ENCODE measurements around the gene CPNE7.
"Not testable (repeated sequence)": the region's sequence is repeated elsewhere in the genome, so short reads cannot be mapped to it uniquely, and the experiment has no call there.

Gene CPNE7

GRCh38 chr16:89583895-89584644 lies 8.5 kb downstream of the CPNE7 start:
- DNase-seq (ENCODE audit: low spot score) = no peak

GRCh38 chr16:89584768-89585549 lies 9.4 kb downstream of the CPNE7 start:
- no peak for DNase-seq (ENCODE audit: low spot score)

- DNase-seq (ENCODE audit: low spot score) = no peak
Observed at GRCh38 chr16:89586218-89586617, 10.7 kb downstream of the CPNE7 start.

GRCh38 chr16:89586853-89587252 lies 11.3 kb downstream of the CPNE7 start:
- peak; percentile 12 for DNase-seq (ENCODE audit: low spot score)

- not testable (repeated sequence) for DNase-seq (ENCODE audit: low spot score)
Observed at GRCh38 chr16:89587676-89588075, 12.1 kb downstream of the CPNE7 start.

- DNase-seq (ENCODE audit: low spot score) = no peak
Observed at GRCh38 chr16:89588413-89589109, 13.0 kb downstream of the CPNE7 start.

GRCh38 chr16:89589241-89589926 lies 13.8 kb downstream of the CPNE7 start:
- no peak for DNase-seq (ENCODE audit: low spot score)

GRCh38 chr16:89593841-89594240 lies 18.3 kb downstream of the CPNE7 start:
- no peak for DNase-seq (ENCODE audit: low spot score)

- DNase-seq (ENCODE audit: low spot score) = no peak
Observed at GRCh38 chr16:89595330-89596060, 19.9 kb downstream of the CPNE7 start.

GRCh38 chr16:89596061-89596689 lies 20.6 kb downstream of the CPNE7 start:
- no peak for DNase-seq (ENCODE audit: low spot score)

GRCh38 chr16:89596957-89597649 lies 21.5 kb downstream of the CPNE7 start:
- DNase-seq (ENCODE audit: low spot score) = no peak

GRCh38 chr16:89598199-89598598 lies 22.6 kb downstream of the CPNE7 start:
- DNase-seq (ENCODE audit: low spot score) = no peak

GRCh38 chr16:89599451-89599858 lies 23.9 kb downstream of the CPNE7 start:
- DNase-seq (ENCODE audit: low spot score) = no peak

GRCh38 chr16:89599902-89600301 lies 24.3 kb downstream of the CPNE7 start:
- DNase-seq (ENCODE audit: low spot score) = no peak

GRCh38 chr16:89600427-89600826 lies 24.9 kb downstream of the CPNE7 start:
- no peak for DNase-seq (ENCODE audit: low spot score)

GRCh38 chr16:89600956-89601355 lies 25.4 kb downstream of the CPNE7 start:
- no peak for DNase-seq (ENCODE audit: low spot score)

GRCh38 chr16:89601906-89602272 lies 26.3 kb downstream of the CPNE7 start:
- DNase-seq (ENCODE audit: low spot score) = no peak

GRCh38 chr16:89602273-89602951 lies 26.9 kb downstream of the CPNE7 start:
- DNase-seq (ENCODE audit: low spot score) = no peak

- no peak for DNase-seq (ENCODE audit: low spot score)
Observed at GRCh38 chr16:89602952-89603590, 27.5 kb downstream of the CPNE7 start.
